ENCODE data around the gene C9orf85. TPM values are rescaled to one million over a fixed set of nuclear protein-coding genes. Genes with fewer than 3 reads are reported as not detected.

Gene C9orf85
- total and polyA plus RNA-seq, 2 of the 8 experiments (the other 6 are each of a cell fraction or from before 2014, with no cell fraction given) = 6.3 to 14.5 TPM

DNA sequence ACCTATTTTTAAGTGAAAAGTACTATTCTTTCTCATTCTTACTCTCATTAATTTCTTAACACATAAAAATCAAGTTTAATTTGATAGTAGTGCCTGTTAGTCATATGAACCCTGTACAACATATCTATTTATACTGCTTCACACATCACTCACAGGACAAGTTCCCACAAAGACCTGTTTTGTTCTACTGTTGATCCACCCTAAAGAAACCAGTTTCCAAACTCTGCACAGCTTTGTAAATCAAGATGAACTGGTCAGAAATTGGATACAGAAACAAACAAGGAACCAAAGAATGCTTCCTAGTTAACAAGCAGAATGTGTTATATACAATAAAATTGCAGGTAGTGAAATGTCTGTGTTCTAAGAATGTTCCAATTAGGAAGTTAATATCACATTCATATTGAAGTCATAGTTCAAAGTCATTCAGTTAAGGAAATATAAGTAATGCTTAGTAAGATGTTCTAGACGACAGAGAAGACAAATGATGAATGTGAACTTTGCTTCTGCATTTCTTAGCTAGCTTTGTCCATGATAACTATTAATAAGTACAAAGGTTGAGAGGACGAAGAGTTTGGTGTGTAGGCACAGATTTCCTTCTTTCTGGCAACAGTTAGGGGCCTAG lies 33.4 kb downstream of the C9orf85 start (continued):
- TF ChIP-seq, protein P1, sequence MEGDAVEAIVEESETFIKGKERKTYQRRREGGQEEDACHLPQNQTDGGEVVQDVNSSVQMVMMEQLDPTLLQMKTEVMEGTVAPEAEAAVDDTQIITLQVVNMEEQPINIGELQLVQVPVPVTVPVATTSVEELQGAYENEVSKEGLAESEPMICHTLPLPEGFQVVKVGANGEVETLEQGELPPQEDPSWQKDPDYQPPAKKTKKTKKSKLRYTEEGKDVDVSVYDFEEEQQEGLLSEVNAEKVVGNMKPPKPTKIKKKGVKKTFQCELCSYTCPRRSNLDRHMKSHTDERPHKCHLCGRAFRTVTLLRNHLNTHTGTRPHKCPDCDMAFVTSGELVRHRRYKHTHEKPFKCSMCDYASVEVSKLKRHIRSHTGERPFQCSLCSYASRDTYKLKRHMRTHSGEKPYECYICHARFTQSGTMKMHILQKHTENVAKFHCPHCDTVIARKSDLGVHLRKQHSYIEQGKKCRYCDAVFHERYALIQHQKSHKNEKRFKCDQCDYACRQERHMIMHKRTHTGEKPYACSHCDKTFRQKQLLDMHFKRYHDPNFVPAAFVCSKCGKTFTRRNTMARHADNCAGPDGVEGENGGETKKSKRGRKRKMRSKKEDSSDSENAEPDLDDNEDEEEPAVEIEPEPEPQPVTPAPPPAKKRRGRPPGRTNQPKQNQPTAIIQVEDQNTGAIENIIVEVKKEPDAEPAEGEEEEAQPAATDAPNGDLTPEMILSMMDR (IDR thresholded peaks at IDR 0.05; ENCODE audit: control extremely low read depth in 1 of 3, insufficient read depth in 1 of 3, low read depth in 1 of 3, low read length in 3 of 3) = no peak
